CD4-positive, alpha-beta T cell treated with Interleukin-6 for 4 hours (primary cell): ENCODE measurements around the gene UBE2M.
"Not testable (repeated sequence)": the region's sequence is repeated elsewhere in the genome, so short reads cannot be mapped to it uniquely, and the experiment has no call there.

ENCODE experiments used
- DNase-seq: peaks from one replicate; pipeline ENCODE4 v3.0.0-alpha.2; 2020; ENCODE audit warnings: mixed read lengths

Gene UBE2M

GRCh38 chr19:58511353-58512208, 46.8 kb downstream of the UBE2M start, which contains the start of gene SLC27A5:
TSS of gene SLC27A5 (minus strand) at chr19:58511992. CDS start at chr19:58511955, 37 bp downstream.
- DNase-seq: no peak

- DNase-seq: no peak
These were observed 48.1 kb downstream of the UBE2M start for GRCh38 chr19:58510084-58510862.

GRCh38 chr19:58509731-58510083, 48.7 kb downstream of the UBE2M start:
- no peak for DNase-seq

GRCh38 chr19:58507602-58508223, 50.7 kb downstream of the UBE2M start:
- not testable (repeated sequence) for DNase-seq
